Measurements from ENCODE around the gene CHMP3. TPM values are rescaled to one million over a fixed set of nuclear protein-coding genes. Genes with fewer than 3 reads are reported as not detected.
"Not testable (repeated sequence)": the region's sequence is repeated elsewhere in the genome, so short reads cannot be mapped to it uniquely, and the experiment has no call there.

Gene CHMP3
- polyA plus RNA-seq, 4 donors: 125 to 150 (median 147) TPM

DNA sequence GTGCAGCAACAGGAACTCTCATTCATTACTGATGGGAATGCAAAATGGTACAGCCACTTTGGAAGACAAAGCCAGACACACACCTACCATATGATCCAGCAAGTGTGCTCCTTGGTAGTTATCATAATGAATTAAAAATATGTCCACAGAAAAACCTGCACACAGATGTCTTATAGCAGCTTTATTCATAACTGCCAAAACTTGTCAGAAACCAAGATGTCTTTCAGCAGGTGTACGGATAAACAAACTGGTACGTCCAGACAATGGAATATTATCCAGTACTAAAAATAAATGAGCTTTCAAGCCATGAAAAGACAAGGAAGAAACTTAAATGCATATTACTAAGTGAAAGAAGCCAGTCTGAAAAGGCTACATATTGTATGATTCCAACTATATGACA lies 50.4 kb downstream of the CHMP3 start:
- no peak for DNase-seq (ENCODE audit: low read depth in 4 of 4, low spot score in 3 of 4)

DNA sequence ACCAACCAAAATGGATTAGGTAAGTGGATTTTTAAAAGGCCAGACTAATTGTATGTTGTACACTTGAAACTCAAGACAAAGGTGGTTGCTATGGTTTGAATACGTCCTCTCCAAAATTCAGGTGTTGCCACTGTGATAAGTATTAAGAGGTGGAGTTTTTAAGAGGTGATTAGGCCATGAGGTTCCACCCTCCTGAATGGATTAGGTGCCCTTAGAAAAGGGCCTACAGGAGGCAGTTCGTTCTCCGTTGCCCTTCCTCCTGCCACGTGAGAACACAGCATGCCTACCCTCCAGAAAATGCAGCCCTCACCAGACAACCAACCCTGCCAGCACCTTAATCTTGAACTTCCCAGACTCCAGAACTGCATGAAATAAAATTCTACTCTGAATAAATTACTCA lies 51.2 kb downstream of the CHMP3 start:
- no peak for DNase-seq (ENCODE audit: low read depth in 4 of 4, low spot score in 3 of 4)

DNA sequence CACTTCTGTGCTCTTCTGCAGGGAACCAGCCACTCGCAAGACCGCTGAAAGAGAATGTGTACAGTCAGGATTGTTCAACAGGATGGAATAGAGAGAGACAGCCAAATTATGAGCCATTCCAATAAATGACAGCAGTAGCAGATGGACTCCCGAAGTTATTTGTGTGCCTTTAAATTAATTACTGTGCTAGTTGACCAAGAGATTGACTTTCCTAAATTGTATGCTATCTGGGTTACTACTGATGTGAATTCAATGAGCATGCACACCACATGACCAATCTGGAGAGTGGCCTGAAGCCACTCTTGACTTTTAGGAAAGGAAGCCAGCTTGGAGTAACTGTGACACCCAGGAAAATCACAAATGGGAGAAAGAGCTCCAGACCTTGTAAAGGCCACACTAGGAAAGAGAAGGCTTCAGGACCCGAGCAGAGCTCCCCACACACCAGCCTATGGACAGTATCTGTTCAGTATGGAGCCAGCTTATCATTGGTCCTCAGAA lies 52.8 kb downstream of the CHMP3 start:
- no peak for DNase-seq (ENCODE audit: low read depth in 4 of 4, low spot score in 3 of 4)

DNA sequence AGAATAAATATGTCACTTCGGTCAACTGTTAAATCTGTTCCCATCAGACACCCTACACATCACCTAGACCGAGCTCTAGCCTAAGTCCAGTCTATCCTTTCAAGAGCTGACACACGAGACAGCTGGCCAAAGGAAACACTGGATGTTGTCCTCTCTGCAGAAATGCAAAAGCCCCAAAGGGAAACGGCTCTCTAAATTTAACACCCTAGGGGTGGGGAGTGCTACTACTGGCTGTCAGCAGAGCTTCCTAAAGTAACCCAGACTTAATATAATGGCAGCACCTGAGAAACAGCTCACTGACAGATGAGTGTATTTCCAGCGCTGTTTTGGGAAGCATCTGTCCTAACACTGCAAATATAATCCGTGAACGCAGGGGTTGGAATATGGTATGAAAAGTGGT lies 55.6 kb downstream of the CHMP3 start:
- no peak for DNase-seq (ENCODE audit: low read depth in 4 of 4, low spot score in 3 of 4)

DNA sequence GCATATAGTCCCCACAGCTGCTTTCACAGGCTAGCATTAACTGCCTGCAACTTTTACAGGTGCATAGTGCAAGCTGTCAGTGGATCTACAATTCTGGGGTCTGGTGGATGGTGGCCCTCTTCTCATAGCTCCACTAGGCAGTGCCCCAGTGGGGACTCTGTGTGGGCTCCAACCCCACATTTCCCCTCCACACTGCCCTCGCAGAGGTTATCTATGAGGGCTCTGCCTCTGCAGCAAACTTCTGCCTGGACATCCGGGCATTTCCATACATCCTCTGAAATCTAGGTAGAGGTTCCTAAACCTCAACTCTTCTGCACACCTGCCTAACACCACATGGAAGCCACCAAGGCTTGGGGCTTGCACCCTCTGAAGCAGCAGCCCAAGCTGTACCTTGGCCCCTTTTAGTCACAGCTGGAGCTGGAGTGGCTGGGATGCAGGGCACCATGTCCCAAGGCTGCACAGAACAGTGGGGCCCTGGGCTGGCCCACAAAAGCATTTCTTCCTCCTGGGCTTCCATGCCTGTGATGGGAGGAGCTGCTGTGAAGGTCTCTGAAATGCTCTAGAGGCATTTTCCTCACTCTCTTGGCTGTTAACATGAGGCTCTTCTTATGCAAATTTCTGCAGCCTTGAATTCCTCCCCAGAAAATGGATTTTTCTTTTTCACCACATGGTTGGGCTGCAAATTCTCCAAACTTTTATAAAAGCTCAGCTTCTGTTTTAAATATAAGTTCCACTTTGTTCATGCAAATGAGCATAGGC lies 62.7 kb downstream of the CHMP3 start:
- no peak for DNase-seq (ENCODE audit: low read depth in 4 of 4, low spot score in 3 of 4)

DNA sequence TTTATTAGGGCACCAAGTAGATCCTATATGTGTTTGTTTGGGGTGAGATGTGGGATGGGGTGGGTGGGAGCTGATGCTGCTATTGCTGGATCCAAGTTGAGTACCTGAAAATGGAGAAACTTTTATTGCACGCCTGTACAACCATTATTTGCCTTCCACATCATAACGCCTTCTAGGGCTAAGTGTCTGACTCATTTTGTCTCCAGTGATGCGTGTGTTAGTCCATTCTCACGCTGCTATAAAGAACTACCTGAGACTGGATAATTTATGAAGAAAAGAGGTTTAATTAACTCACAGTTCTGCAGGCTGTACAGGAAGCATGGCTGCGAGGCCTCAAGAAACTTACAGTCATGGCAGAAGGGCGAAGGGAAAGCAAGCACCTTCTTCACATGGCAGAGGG lies 63.9 kb downstream of the CHMP3 start:
- DNase-seq (ENCODE audit: low read depth in 4 of 4, low spot score in 3 of 4): no peak

DNA sequence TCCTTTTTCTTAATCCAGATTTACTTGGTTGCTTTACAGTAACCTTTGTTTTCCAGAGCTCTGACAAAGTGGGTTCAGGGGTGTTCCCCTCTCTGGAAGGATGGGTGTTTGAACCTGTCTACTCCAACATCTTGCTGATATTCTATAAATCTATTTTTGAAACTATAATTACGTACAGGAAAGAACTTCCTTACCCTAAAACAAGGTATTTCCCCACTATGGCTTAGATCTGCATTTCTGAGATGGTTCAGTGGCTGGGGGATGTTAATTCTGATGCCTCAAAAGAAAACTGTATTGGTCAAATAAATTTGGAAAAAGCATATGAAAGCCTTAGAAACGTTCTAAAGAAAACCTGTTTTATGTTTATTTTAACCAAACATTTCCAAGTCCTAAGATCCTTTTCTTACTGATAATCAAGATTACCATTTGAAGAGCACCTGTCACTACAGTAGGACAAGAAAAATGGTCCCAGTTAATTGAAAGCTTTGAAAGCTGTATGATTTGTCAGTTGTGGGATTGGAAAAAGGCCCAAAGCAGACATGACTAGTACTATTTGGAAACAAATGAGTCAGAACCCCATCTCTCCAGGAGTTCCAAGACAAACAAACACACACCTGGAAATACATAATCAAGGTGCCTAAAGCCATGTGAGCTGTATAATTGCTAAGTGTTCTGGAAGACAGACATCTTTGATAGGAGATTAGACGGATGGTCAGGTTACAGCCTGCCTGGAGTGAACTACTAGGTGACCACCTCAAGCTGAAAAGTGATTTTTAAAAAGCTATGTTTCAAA lies 64.6 kb downstream of the CHMP3 start:
- no peak for DNase-seq (ENCODE audit: low read depth in 4 of 4, low spot score in 3 of 4)

DNA sequence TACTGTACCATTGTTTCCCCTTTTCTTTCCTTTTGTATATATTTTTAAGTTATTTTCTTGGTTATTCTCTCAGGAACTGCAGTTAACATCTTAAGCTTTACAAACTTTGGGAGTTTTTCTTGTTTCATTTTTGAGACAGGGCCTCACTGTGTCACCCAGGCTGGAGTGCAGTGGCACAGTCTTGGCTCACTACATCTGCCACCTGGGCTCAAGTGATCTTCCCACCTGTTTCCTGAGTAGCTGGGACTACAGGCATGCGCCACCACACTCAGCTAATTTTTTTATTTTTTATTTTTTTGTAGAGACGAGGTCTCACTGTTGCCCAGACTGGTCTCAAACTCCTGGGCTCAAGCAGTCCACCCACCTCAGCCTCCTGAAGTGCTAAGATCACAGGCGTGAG lies 66.9 kb downstream of the CHMP3 start:
- DNase-seq (ENCODE audit: low read depth in 4 of 4, low spot score in 3 of 4): not testable (repeated sequence)

DNA sequence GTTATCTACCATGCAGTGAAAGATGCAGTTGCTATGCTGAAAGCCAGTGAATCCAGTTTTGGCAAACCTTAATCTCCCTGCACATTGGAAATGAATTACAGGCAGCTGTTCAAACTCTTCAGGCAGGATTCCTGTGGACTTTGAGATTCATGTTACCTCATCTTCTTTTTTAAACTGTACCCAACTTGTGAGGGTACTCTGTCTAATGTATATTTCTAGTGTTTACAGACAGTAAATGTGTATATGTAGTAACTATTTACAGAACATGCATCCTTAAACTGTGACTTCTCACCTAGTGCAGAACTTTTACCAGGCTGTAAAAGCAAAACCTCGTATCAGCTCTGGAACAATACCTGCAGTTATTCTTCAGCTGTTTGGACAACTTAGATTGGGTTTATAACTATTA lies 71.2 kb downstream of the CHMP3 start:
- no peak for DNase-seq (ENCODE audit: low read depth in 4 of 4, low spot score in 3 of 4)

DNA sequence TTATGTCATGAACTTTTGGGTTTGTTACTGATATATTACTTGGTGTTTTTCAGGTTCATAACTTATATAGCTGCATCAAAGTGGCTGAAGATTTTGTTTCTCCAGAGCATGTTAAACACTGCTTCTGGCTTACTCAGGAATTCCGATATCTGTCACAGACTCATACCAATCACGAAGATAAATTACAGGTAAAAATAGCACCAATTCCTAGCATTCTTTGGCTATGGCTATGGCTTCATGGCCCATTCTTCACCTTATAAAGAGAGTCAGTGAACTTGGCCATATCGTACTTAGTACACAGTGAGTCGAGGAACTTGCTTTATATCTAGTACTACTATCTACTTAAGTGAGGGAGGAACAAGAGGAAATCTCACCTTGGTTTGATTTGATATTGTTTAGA lies 72.2 kb downstream of the CHMP3 start:
- DNase-seq (ENCODE audit: low read depth in 4 of 4, low spot score in 3 of 4): no peak

DNA sequence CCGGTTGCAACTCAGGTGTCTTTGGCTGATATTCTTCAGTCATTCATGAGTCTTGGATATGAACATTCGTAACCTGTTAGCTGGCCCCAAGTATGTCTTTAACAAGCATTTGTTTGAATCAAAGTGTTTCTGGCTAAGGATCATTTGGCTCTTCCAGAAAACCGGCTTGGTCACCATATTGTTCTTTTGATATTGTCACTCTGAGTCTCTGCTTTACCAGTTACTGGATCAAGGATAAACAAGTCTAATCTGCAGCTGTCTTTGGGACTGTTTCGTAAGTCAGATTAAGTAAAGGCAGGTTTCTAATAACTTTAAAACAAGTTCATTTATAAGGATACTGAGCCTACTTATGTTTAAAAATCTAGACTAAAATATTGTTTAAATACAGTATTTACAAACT lies 73.0 kb downstream of the CHMP3 start:
- no peak for DNase-seq (ENCODE audit: low read depth in 4 of 4, low spot score in 3 of 4)

DNA sequence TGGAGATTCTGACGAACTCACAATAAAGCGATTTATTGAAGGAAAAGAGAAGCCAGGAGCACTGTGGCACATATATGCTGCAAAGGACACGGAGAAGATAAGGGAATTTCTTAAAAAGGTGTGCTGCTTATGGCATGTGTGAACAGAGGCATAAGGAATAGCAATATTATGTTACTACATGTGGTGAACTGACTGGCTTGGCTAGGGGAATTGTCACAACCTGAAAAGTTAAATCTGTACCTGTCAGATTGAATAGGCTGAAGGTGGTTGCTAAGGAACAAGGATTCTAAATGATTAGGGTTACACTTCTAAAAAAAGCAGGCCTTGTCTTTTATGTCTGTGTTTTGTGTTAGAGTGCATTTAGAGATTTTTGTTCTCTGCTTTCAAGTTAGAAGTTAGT lies 73.7 kb downstream of the CHMP3 start:
- no peak for DNase-seq (ENCODE audit: low read depth in 4 of 4, low spot score in 3 of 4)

DNA sequence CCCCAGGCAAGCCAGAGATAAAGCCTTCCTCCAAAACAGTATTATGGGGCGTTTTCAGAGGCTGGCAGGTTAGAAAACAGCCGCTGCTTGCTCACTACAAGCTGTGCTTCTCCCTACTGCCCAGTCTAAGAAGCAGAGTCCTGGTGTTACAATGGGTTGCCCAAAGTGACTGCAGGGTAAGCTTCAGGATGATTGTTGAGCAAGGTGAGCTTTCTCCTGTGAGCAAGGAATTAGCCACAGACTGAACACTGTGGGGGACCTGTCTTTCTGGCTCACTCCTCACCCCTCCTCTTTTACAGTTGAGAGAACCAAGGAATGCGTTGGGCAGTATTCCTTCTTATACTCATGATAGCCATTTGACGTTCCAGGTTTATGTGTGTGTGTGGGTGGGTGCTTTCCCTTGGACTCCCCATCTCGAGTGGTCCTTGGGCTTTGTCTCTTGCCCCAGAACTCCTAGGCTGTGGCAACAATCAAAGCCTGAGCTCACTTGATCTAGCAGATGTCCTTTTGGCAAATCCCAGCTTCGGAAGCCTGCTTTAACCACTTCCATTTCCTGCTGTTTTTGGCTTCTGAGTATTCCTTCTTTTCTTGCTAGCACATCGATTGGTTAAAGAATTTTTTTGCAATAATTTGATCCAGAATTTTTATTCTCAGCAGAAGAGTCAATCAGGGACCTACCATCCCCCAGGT lies 74.5 kb downstream of the CHMP3 start:
- DNase-seq (ENCODE audit: low read depth in 4 of 4, low spot score in 3 of 4): no peak

DNA sequence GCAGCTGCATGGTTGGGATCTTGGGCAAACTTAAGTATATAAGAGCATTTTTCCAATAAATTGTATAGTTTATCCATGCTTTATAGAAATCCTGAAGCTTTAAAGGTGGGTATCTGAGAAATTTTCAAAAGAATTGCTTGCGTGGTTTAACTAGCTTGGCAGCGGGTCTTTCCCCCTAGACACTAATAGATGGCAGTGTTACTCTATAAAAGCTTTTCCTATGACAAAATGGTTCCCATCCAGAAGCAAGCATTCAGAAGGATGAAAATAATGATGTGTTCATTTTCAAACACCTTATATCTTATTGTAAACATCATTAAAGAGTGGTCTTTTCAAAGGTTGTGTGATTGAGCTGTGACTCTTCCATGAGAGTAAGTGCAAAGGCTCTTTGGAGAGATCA lies 76.2 kb downstream of the CHMP3 start:
- no peak for DNase-seq (ENCODE audit: low read depth in 4 of 4, low spot score in 3 of 4)

DNA sequence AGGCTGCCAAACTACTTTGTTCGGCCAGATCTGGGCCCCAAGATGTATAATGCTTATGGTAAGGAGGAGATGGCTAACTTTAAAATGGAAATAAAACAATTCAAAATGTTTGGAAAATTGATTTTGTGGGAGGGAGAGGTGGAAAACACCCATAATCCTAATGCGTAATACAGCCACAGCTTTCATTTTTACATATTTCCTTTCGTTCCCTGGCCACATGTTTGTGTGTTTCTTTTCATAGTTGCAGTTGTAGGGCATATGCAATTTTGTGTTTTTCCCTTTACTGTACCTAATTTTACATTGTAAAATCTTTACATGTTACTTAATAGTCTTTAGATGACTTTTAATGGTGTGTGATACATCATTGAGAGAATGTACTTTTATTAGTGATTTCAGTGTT lies 77.4 kb downstream of the CHMP3 start:
- DNase-seq (ENCODE audit: low read depth in 4 of 4, low spot score in 3 of 4): no peak

DNA sequence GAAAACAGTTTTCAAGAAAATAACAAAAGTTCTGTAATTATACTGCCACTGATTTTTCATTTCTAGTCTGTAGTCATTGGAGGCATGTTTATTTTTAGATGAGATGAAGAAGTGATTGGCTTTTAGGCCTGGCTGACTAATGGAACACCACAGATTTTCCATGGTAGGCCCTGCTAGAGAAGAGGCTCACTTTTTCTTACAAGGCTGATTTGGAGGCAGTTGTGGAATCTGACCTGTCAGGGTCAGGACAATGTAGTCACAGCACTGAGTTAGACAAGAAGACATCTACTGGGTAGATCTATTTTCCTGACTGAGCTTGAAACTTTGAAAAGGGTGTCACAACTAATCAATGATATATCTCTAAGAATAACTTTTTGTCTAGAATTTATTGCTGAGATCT lies 78.1 kb downstream of the CHMP3 start:
- no peak for DNase-seq (ENCODE audit: low read depth in 4 of 4, low spot score in 3 of 4)

DNA sequence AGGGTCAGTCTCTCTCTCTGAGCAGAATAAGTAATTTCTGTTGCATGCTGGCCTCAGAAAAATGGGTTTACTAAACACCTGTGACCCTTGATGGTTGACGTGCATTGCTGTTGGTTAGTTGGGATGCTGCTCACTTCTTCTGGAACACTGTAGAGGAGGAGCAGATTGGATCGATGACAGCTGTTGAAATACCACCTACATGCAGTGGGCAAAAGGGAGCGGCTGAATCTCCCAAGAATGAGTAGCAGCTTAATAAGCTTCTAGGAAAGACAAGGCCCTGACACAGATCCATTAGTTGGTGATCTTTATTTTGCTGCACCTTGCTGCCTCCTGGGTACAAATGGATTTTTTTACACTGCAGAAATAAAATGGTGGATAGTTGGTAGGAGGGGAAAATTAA lies 78.9 kb downstream of the CHMP3 start:
- DNase-seq (ENCODE audit: low read depth in 4 of 4, low spot score in 3 of 4): no peak

DNA sequence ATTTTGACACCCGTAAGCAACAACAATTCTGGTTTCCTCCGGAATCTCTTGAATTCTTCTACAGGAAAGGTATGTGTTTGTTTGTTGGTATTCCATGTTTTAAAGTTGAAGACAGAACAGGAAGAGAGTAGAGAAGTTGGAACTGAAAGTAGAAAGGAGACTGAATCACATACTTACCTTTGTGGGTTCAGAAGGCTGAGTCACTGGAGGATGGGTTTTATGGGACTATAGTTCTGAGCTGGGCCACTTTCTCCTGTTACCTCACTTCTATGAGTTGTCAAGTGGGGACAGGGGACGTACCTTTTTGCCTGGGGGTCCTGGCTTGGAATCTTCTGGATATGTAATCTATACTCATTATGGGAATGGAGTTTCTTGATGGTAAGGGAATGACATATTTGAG lies 81.2 kb downstream of the CHMP3 start:
- DNase-seq (ENCODE audit: low read depth in 4 of 4, low spot score in 3 of 4): no peak

DNA sequence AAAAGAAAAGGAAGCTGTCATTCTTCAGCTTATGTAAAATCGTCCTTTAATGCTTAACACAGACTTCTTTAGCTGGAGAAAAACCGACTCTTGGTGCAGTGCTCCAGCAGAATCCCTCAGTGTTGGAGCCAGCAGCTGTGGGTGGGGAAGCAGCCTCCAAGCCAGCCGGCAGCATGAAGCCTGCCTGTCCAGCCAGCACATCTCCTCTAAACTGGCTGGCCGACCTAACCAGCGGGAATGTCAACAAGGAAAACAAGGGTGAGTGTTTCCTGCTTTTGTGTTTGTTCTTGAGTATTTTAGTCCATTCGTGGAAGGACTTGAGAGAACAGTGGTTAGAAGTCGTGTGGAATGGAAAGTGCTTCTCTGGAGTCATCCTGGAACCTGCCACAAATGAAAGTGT lies 83.1 kb downstream of the CHMP3 start:
- no peak for DNase-seq (ENCODE audit: low read depth in 4 of 4, low spot score in 3 of 4)

DNA sequence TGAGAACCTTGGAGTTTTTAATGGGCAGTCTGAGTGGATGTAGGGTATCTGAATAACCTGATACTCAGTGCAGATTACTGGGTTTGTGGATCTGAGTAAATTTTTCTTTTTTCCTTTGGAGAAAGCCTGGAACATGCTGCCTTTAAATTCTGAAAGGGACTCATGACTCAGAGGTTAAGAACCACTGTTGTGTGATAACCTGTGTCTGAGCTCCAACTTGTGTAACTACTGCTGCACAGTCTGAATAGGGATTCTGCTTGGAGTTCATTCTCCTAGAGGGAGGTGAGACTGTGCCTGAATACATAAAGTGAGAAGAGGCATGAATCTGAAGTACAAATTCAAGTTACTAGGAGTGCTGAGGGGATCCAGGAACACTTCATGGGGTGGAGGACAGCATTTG lies 85.9 kb downstream of the CHMP3 start:
- DNase-seq (ENCODE audit: low read depth in 4 of 4, low spot score in 3 of 4): no peak

DNA sequence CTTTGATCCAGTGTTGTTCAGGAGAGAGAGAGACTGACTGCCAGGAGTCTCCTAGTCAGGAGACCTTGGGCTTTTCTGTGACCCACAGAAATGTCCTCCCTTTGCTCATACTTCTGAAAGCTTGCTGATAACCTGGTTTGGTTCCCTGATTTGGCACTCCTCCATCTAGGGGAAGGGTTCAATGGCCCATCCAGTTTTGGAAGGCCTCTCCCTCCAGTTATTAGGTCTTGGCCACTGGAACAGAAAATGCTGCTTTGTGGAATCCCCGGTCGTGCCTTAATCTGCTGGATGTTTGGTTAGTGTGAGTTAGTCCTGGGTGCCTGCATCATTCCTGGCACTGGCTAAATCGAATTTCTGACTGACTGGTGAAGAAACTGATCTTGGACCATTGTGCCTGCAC lies 86.3 kb downstream of the CHMP3 start:
- DNase-seq (ENCODE audit: low read depth in 4 of 4, low spot score in 3 of 4): no peak

DNA sequence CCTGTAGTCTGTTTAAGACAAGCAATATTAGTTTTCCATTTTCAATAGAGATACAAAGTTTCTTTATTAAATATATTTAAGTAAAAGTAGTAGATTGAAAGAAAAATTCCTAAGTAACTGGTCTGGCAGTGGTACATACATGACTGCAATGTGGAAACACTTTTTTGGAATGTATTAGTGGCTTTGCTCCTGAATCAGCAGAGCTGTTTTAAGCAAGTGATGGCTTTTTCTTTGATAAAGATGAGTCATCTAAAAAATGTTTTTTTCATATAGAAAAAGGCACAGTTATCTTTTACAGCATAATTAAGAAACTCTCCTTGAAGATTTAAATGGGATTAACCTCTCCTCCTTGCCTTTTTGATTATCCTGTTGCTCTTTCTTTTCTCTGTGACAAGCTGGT lies 87.2 kb downstream of the CHMP3 start:
- no peak for DNase-seq (ENCODE audit: low read depth in 4 of 4, low spot score in 3 of 4)

Data from right renal pelvis (tissue), 4 donors.